Fibroblast of skin of back (primary cell): ENCODE data around the gene ZNF716.
"Not testable (repeated sequence)": the region's sequence is repeated elsewhere in the genome, so short reads cannot be mapped to it uniquely, and the experiment has no call there.

Source experiments
- DNase-seq: peaks from one replicate; pipeline ENCODE4 v3.0.0-alpha.2; 2013

Gene ZNF716

GRCh38 chr7:57426629-57427003 lies 23.4 kb upstream of the ZNF716 start:
- DNase-seq, result no peak

GRCh38 chr7:57427146-57427545 lies 22.8 kb upstream of the ZNF716 start:
- DNase-seq, result no peak

DNA sequence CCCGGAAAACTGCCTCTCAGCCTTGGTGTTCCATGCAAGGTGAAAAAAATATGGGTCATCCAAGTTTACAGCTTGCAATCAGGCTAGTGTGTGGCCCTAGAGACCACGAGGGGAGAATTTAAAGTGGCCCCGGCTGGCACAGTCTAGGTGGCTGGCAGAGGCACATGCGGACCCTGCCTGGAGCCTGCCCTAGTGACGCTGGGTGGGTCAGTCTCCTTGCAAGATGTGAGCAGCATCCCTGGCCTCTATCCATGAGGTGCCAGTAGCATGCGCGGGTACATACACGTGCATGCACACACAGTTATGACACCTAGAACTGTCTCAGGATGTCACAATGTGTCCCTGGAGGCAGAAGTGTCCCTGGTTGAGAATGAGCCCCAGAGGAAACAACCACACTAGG lies 22.4 kb upstream of the ZNF716 start:
- DNase-seq, result no peak

- DNase-seq, result no peak
Measured at GRCh38 chr7:57432583-57432982, 17.4 kb upstream of the ZNF716 start.

DNA sequence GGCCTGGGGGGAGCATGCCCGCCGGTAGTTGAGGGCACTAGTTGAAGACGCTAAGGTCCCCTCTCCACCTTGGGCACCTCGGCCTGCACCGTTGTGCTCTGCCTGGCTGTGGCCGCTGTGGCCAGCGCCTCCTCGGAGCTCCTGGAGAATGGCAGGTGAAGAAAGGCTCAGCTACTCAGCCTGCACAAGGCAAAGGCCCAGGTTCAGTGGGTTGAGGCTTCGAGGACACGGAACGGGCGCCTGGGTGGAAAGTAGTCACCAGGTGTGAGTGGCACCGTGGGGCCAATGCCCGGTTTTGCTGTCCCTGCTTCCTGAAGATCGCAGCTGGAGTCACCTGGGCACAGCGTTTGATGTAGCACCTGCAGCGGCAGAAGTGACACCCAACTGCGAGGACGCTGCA lies 12.4 kb upstream of the ZNF716 start:
- DNase-seq, result no peak

GRCh38 chr7:57438244-57438643 lies 11.7 kb upstream of the ZNF716 start:
- no peak for DNase-seq

DNA sequence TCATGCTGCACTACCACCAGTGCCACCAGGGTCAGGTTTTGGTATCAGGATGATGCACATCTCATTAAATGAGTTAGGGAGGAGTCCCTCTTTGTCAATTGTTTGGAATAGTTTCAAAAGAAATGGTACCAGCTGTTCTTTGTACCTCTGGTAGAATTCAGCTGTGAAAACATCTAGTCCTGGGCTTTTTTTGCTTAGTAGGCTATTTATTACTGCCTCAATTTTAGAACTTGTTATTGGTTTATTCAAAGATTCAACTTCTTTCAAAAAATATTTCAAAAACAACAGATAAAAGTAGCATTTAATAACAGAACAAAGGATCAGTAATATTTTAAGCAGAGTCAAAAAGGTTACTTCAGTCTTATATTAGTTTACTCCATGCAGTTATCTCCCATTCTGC lies 6.4 kb upstream of the ZNF716 start:
- DNase-seq, result no peak

DNA sequence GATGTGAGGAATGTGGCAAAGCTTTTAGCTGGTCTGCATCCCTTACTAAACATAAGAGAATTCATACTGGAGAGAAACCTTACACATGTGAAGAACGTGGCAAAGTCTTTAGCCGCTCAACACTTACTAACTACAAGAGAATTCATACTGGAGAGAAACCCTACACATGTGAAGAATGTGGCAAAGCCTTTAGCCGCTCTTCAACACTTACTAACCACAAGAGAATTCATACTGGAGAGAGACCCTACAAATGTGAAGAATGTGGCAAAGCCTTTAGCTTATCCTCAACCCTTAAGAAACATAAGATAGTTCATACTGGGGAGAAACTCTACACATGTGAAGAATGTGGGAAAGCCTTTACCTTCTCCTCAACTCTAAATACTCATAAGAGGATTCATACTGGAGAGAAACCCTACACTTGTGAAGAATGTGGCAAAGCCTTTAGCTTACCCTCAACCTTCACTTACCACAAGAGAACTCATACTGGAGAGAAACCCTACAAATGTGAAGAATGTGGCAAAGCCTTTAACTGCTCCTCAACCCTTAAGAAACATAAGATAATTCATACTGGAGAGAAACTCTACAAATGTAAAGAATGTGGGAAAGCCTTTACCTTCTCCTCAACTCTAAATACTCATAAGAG lies 19.3 kb downstream of the ZNF716 start:
- not testable (repeated sequence) for DNase-seq

GRCh38 chr7:57480304-57480703 lies 30.3 kb downstream of the ZNF716 start:
- not testable (repeated sequence) for DNase-seq

DNA sequence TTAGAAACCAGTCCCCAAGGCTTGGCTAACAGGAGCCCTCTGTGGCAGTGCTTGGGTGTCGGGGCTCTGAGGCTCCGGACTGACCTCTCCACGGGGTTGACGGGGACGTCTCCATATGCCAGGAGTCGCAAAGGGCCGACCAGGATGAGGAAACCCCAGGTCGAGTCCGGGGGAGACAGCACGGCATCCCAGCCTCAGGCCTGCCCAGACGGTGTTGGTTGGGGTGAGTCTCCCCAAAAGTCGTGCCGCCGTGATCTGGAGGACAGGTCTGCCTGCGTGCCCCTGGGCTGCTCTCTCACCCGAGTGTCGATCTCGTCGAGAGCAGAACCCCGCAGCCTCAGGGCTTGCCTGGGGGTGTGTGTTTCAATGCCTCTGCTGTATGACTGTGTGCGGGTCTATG lies 35.0 kb downstream of the ZNF716 start:
- DNase-seq, result not testable (repeated sequence)

GRCh38 chr7:57487957-57488356 lies 38.0 kb downstream of the ZNF716 start:
- no peak for DNase-seq

GRCh38 chr7:57495111-57495510 lies 45.1 kb downstream of the ZNF716 start:
- DNase-seq, result not testable (repeated sequence)

GRCh38 chr7:57496395-57496794 lies 46.4 kb downstream of the ZNF716 start:
- DNase-seq, result no peak

- DNase-seq, result no peak
Measured at GRCh38 chr7:57505176-57505575, 55.2 kb downstream of the ZNF716 start.
